ENCODE data around the gene NUP210.

GRCh38 chr3:13401149-13401548 is 19.0 kb downstream of the NUP210 start:
- no peak for TF ChIP-seq EZH2 (IDR thresholded peaks at IDR 0.05; ENCODE audit: borderline replicate concordance, low read depth, low read length, severe bottlenecking)
- TF ChIP-seq, protein P1, sequence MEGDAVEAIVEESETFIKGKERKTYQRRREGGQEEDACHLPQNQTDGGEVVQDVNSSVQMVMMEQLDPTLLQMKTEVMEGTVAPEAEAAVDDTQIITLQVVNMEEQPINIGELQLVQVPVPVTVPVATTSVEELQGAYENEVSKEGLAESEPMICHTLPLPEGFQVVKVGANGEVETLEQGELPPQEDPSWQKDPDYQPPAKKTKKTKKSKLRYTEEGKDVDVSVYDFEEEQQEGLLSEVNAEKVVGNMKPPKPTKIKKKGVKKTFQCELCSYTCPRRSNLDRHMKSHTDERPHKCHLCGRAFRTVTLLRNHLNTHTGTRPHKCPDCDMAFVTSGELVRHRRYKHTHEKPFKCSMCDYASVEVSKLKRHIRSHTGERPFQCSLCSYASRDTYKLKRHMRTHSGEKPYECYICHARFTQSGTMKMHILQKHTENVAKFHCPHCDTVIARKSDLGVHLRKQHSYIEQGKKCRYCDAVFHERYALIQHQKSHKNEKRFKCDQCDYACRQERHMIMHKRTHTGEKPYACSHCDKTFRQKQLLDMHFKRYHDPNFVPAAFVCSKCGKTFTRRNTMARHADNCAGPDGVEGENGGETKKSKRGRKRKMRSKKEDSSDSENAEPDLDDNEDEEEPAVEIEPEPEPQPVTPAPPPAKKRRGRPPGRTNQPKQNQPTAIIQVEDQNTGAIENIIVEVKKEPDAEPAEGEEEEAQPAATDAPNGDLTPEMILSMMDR (IDR thresholded peaks at IDR 0.05; ENCODE audit: extremely low read depth in 1 of 2, insufficient read depth in 1 of 2, low read depth in 1 of 2, low read length in 2 of 2): no peak
- TF ChIP-seq JUN (IDR thresholded peaks at IDR 0.05; ENCODE audit: borderline replicate concordance, insufficient read depth, insufficient read length, low read depth): no peak

Data from endothelial cell of umbilical vein (primary cell).